IMR-90 (cell line): ENCODE measurements around the gene ERLIN1. TPM values are rescaled to one million over a fixed set of nuclear protein-coding genes. Genes with fewer than 3 reads are reported as not detected.

Source experiments
- ATAC-seq: fragments of 200-7000 bp; cut with Tn5 transposase; 2 replicates; pipeline ENCODE4 v1.9.1; 2020; ENCODE audit warnings: low read depth, mild to moderate bottlenecking, moderate library complexity
- BruUV-seq: library from RNA; stranded (reverse); fragments of 400-500 nt; replicated peaks from 2 replicates; lab custom pipeline; 2021; lab: Mats Ljungman, UMichigan
- CTCF ChIA-PET: fragments of 300-600 bp; formaldehyde crosslinking; extraction: SDS; loops from one replicate; lab custom pipeline; 2021; ENCODE audit warnings: antibody characterized with exemption; lab: Yijun Ruan, JAX
- POLR2A ChIA-PET: fragments of 300-600 bp; sonication (Branson Sonifier 250); formaldehyde crosslinking; loops from one replicate; lab custom pipeline; 2022; ENCODE audit warnings: antibody characterized with exemption; ENCODE audit not compliant: unreplicated experiment; lab: Charles Lee
- DNase-seq: peaks from one replicate; pipeline ENCODE4 v3.0.0; 2013
- H2AFZ ChIP-seq: replicated peaks from 2 replicates; pipeline ENCODE3; 2013; ENCODE audit warnings: low read length, mild to moderate bottlenecking; ENCODE audit not compliant: poor library complexity
- H2AK5ac ChIP-seq: 2 replicates; pipeline ENCODE4 v1.6.1; 2013; ENCODE audit warnings: low read depth, low read length, inconsistent platforms
- H2AK9ac ChIP-seq: replicated peaks from 2 replicates; pipeline ENCODE3; 2013; ENCODE audit warnings: mild to moderate bottlenecking, low read depth, low read length, moderate library complexity; ENCODE audit not compliant: poor library complexity
- H2BK120ac ChIP-seq: 2 replicates; pipeline ENCODE4 v1.6.1; 2013; ENCODE audit warnings: low read depth, low read length, inconsistent platforms
- H2BK15ac ChIP-seq: 3 replicates; pipeline ENCODE4 v1.6.1; 2013; ENCODE audit warnings: low read depth, low read length, inconsistent platforms
- H2BK20ac ChIP-seq: 2 replicates; pipeline ENCODE4 v1.6.1; 2013; ENCODE audit warnings: low read depth, mild to moderate bottlenecking, inconsistent platforms, low read length, moderate library complexity
- H2BK5ac ChIP-seq: 2 replicates; pipeline ENCODE4 v1.6.1; 2013; ENCODE audit warnings: mild to moderate bottlenecking, low read depth, low read length, inconsistent platforms; ENCODE audit not compliant: poor library complexity, severe bottlenecking
- H3K14ac ChIP-seq: replicated peaks from 2 replicates; pipeline ENCODE4 v1.6.1; 2013; ENCODE audit warnings: low read depth, low read length, inconsistent platforms
- H3K18ac ChIP-seq: 2 replicates; pipeline ENCODE4 v1.6.1; 2013; ENCODE audit warnings: low read depth, low read length, control low read depth
- H3K23ac ChIP-seq: 2 replicates; pipeline ENCODE4 v1.6.1; 2013; ENCODE audit warnings: low read depth, low read length, inconsistent platforms
- H3K27ac ChIP-seq: 2 replicates; pipeline ENCODE4 v1.5.1; 2013; ENCODE audit warnings: mild to moderate bottlenecking, control low read depth, low read length; ENCODE audit not compliant: insufficient read depth
- H3K27me3 ChIP-seq: 2 replicates; pipeline ENCODE4 v1.6.1; 2013; ENCODE audit warnings: low read length; ENCODE audit not compliant: control insufficient read depth, insufficient read depth
- H3K36me3 ChIP-seq: 2 replicates; pipeline ENCODE4 v1.6.1; 2013; ENCODE audit warnings: low read length, mixed read lengths; ENCODE audit not compliant: control insufficient read depth, insufficient read depth
- H3K4ac ChIP-seq: 2 replicates; pipeline ENCODE4 v1.6.1; 2013; ENCODE audit warnings: low read depth, low read length, inconsistent platforms
- H3K4me1 ChIP-seq: 2 replicates; pipeline ENCODE4 v1.6.1; 2013; ENCODE audit warnings: low read length, mixed read lengths; ENCODE audit not compliant: control insufficient read depth, insufficient read depth
- H3K4me2 ChIP-seq: 2 replicates; pipeline ENCODE4 v1.6.1; 2013; ENCODE audit warnings: low read depth, mild to moderate bottlenecking, control low read depth, low read length, moderate library complexity
- H3K4me3 ChIP-seq: 2 replicates; pipeline ENCODE4 v1.5.1; 2013; ENCODE audit warnings: low read depth, mild to moderate bottlenecking, control low read depth, low read length, moderate library complexity; ENCODE audit not compliant: insufficient read depth
- H3K56ac ChIP-seq: 2 replicates; pipeline ENCODE4 v1.6.1; 2013; ENCODE audit warnings: low read length, inconsistent platforms; ENCODE audit not compliant: insufficient read depth; ENCODE audit errors: extremely low read depth
- H3K79me1 ChIP-seq, 2 experiments: 2 replicates each; pipeline ENCODE4 v1.6.1; 2013; ENCODE audit warnings: low read length in 2 of 2, inconsistent platforms in 1 of 2, low read depth in 1 of 2
- H3K9ac ChIP-seq: 2 replicates; pipeline ENCODE4 v1.6.1; 2013; ENCODE audit warnings: low read depth, low read length, control low read depth
- H3K9me1 ChIP-seq: 2 replicates; pipeline ENCODE4 v1.6.1; 2013; ENCODE audit warnings: low read length, inconsistent platforms; ENCODE audit not compliant: insufficient read depth
- H3K9me3 ChIP-seq: 2 replicates; pipeline ENCODE4 v1.6.1; 2013; ENCODE audit warnings: low read length; ENCODE audit not compliant: control insufficient read depth, insufficient read depth
- H4K20me1 ChIP-seq: 2 replicates; pipeline ENCODE4 v1.6.1; 2013; ENCODE audit warnings: low read length, inconsistent platforms; ENCODE audit not compliant: insufficient read depth
- H4K5ac ChIP-seq: 2 replicates; pipeline ENCODE4 v1.6.1; 2013; ENCODE audit warnings: mild to moderate bottlenecking, low read depth, low read length, control low read depth
- H4K8ac ChIP-seq, 2 experiments: 2 replicates each; pipeline ENCODE4 v1.6.1; 2013; ENCODE audit warnings: low read depth in 2 of 2, low read length in 2 of 2, control low read depth in 1 of 2, inconsistent platforms in 1 of 2
- H4K91ac ChIP-seq: 2 replicates; pipeline ENCODE4 v1.6.1; 2013; ENCODE audit warnings: low read depth, low read length, inconsistent platforms; ENCODE audit not compliant: insufficient read depth
- CHD1 ChIP-seq: IDR thresholded peaks from 2 replicates; pipeline ENCODE4 v1.6.1; 2012; ENCODE audit warnings: low read depth, low read length, improper control_type of control experiment
- ELK1 ChIP-seq: fragments of 150-350 bp; IDR thresholded peaks from 2 replicates; pipeline ENCODE4 v1.6.1; 2016; ENCODE audit warnings: low read depth, mild to moderate bottlenecking, low read length, moderate library complexity, borderline replicate concordance
- MAFK ChIP-seq: IDR thresholded peaks from 2 replicates; pipeline ENCODE4 v1.6.1; 2012; ENCODE audit warnings: low read depth, low read length, improper control_type of control experiment
- MAZ ChIP-seq: IDR thresholded peaks from 2 replicates; pipeline ENCODE4 v1.6.1; 2012; ENCODE audit warnings: low read depth, mild to moderate bottlenecking, low read length, improper control_type of control experiment, moderate library complexity, borderline replicate concordance
- NFE2L2 ChIP-seq: fragments of 150-350 bp; IDR thresholded peaks from 2 replicates; pipeline ENCODE4 v1.6.1; 2016; ENCODE audit warnings: low read depth, mild to moderate bottlenecking, low read length
- RAD21 ChIP-seq: IDR thresholded peaks from 2 replicates; pipeline ENCODE4 v1.6.1; 2012; ENCODE audit warnings: low read length, improper control_type of control experiment
- RCOR1 ChIP-seq: IDR thresholded peaks from 2 replicates; pipeline ENCODE4 v1.6.1; 2012; ENCODE audit warnings: mild to moderate bottlenecking, low read length, improper control_type of control experiment; ENCODE audit not compliant: insufficient replicate concordance
- WGBS, 2 experiments: methylation state at CpG; one replicate each; pipeline versions ENCODE4 v1.1.5 to v1.1.7; 2013; ENCODE audit warnings: missing lambda C conversion rate in 2 of 2; ENCODE audit not compliant: insufficient read length in 1 of 2; ENCODE audit errors: extremely low coverage in 2 of 2; 5-methylcytosine and 5-hydroxymethylcytosine counted together
- dilution Hi-C: fragments of 300-500 bp; cut with HindIII; formaldehyde crosslinking; loops from one replicate; pipeline ENCODE4 v1.14.3; 2018; ENCODE audit warnings: low sequenced_read_pairs; ENCODE audit not compliant: unreplicated experiment
- in situ Hi-C: fragments of 300-500 bp; cut with MboI; formaldehyde crosslinking; loops from 3 replicates; pipeline ENCODE4 v1.14.3; 2019; ENCODE audit warnings: low sequenced_read_pairs, inconsistent platforms, mixed read lengths
- intact Hi-C: fragments of 100-400 bp; cut with micrococcal nuclease; formaldehyde crosslinking; loops from 2 replicates; pipeline ENCODE4 v1.10.0; 2022
- polyA plus RNA-seq, 3 experiments: library from polyadenylated mRNA; depleted of rRNA; stranded (reverse); fragments of >200 nt; gene quantifications; 2 replicates each; pipeline ENCODE4 v1.2.3, GENCODE V29; 2012; ENCODE audit warnings: low replicate concordance in 1 of 3
- total RNA-seq: library from RNA; depleted of rRNA; stranded (reverse); fragments of >200 nt; gene quantifications from 2 replicates; pipeline ENCODE4 v1.2.3, GENCODE V29; 2012

ERLIN1 gene
- total and polyA plus RNA-seq, 2 of the 4 experiments (the other 2 are of a cell fraction) = 31.5 to 33.9 TPM

- H3K4me3 ChIP-seq = no peak overlapping the region
- no CpG with 5 or more reads among the region's 2 CpGs for WGBS, 2 experiments
- CTCF ChIA-PET = no interaction called here
- no peaks in the 10 kb centered on the region for H3K79me1 ChIP-seq
- H2BK5ac ChIP-seq = no peak overlapping the region
- H2BK15ac ChIP-seq = no peak overlapping the region
- no peak overlapping the region for H2BK120ac ChIP-seq
- H3K9me3 ChIP-seq = 0 out of 2 replicates have a peak, but pooled peaks cover 3% of the 10 kb centered on the region
- no peak for DNase-seq
- H3K4me1 ChIP-seq = no peaks in the 10 kb centered on the region
- H3K56ac ChIP-seq = no peak overlapping the region
- no peak for ATAC-seq
- H3K27me3 ChIP-seq = peaks cover 12% of the 10 kb centered on the region
- no peak overlapping the region for H3K23ac ChIP-seq
- no peak overlapping the region for H2AK9ac ChIP-seq
- H3K4ac ChIP-seq = no peak overlapping the region
- no peak overlapping the region for H3K27ac ChIP-seq
- no peak overlapping the region for H4K8ac ChIP-seq
- H3K18ac ChIP-seq = no peak overlapping the region
- no peak overlapping the region for H4K91ac ChIP-seq
- no peak overlapping the region for H2AFZ ChIP-seq
- no peak overlapping the region for H4K5ac ChIP-seq
- in situ Hi-C loops (no loop called here), dilution Hi-C loops (no loop called here), intact Hi-C loops (no loop called here)
- H3K9ac ChIP-seq = no peak overlapping the region
- no peak overlapping the region for H2AK5ac ChIP-seq
- no peaks in the 10 kb centered on the region for H3K9me1 ChIP-seq
- no peak overlapping the region for H3K14ac ChIP-seq
- no peaks in the 10 kb centered on the region for H4K20me1 ChIP-seq
- H3K4me2 ChIP-seq = no peak overlapping the region
- no peak for TF ChIP-seq CHD1
- no peak for TF ChIP-seq RCOR1
- TF ChIP-seq NFE2L2 = no peak
- no peak for TF ChIP-seq MAFK
- no peak for TF ChIP-seq MAZ
- TF ChIP-seq ELK1 = no peak
- TF ChIP-seq RAD21 = no peak
- no peak overlapping the region for H2BK20ac ChIP-seq
- no peaks in the 10 kb centered on the region for H3K36me3 ChIP-seq
- POLR2A ChIA-PET = no interaction called here
- BruUV-seq = no TSS peak
Observed at GRCh38 chr10:100132427-100132826, 53.4 kb downstream of the ERLIN1 start.
